CD14-positive monocyte (primary cell): Measurements from ENCODE around the gene TAF4. TPM values are rescaled to one million over a fixed set of nuclear protein-coding genes. Genes with fewer than 3 reads are reported as not detected.

Experiments
- DNase-seq, 3 donors: peaks; one replicate each; pipeline ENCODE4 v3.0.0-alpha.2; 2011 to 2022
- H2AFZ ChIP-seq: 2 replicates; pipeline ENCODE4 v1.6.0; 2012; ENCODE audit warnings: mild to moderate bottlenecking, low read depth, low read length, inconsistent platforms; ENCODE audit not compliant: insufficient read depth, poor library complexity, severe bottlenecking
- H3K27ac ChIP-seq, 2 donors: 1 replicate in 1 of 2; 2 replicates in 1 of 2; pipeline ENCODE4 v1.5.1; 2012 to 2013; ENCODE audit warnings: low read length in 2 of 2, control low read depth in 1 of 2, inconsistent platforms in 1 of 2, low read depth in 1 of 2, mild to moderate bottlenecking in 1 of 2
- H3K27me3 ChIP-seq, 2 donors: one replicate each; pipeline versions ENCODE4 v1.6.0 to v1.6.1; 2011 to 2013; ENCODE audit warnings: low read length in 2 of 2; ENCODE audit not compliant: control insufficient read depth in 2 of 2, insufficient read depth in 2 of 2
- H3K36me3 ChIP-seq, 2 donors: replicated peaks in 1 of 2; 1 replicate in 1 of 2; 2 replicates in 1 of 2; pipeline versions ENCODE4 v1.5.1 to v1.6.1; 2012 to 2013; ENCODE audit warnings: low read length in 2 of 2, control low read depth in 1 of 2, inconsistent platforms in 1 of 2, mild to moderate bottlenecking in 1 of 2; ENCODE audit not compliant: insufficient read depth in 2 of 2, control insufficient read depth in 1 of 2
- H3K4me1 ChIP-seq, 2 donors: 1 replicate in 1 of 2; 2 replicates in 1 of 2; pipeline versions ENCODE4 v1.5.1 to v1.6.1; 2012 to 2013; ENCODE audit warnings: low read length in 2 of 2, control low read depth in 1 of 2, inconsistent platforms in 1 of 2, mild to moderate bottlenecking in 1 of 2, moderate library complexity in 1 of 2; ENCODE audit not compliant: insufficient read depth in 2 of 2, control insufficient read depth in 1 of 2
- H3K4me2 ChIP-seq: replicated peaks from 2 replicates; pipeline ENCODE3; 2012; ENCODE audit warnings: low read length, moderate library complexity, mild to moderate bottlenecking; ENCODE audit not compliant: poor library complexity, severe bottlenecking; ENCODE audit errors: extremely low read depth
- H3K4me3 ChIP-seq, 3 experiments: fragments of 200-600 bp in 1 of 3; sonication (generic) in 1 of 3; replicated peaks in 1 of 3; 1 replicate in 2 of 3; 2 replicates in 1 of 3; pipeline ENCODE4 v1.5.1; 2011 to 2013; ENCODE audit warnings: low read length in 3 of 3, mild to moderate bottlenecking in 3 of 3, control low read depth in 2 of 3, low read depth in 2 of 3, inconsistent platforms in 1 of 3, moderate library complexity in 1 of 3
- H3K79me2 ChIP-seq: 2 replicates; pipeline ENCODE4 v1.6.0; 2012; ENCODE audit warnings: mild to moderate bottlenecking, control low read depth, inconsistent platforms, low read length, moderate library complexity; ENCODE audit not compliant: insufficient read depth
- H3K9ac ChIP-seq: 2 replicates; pipeline ENCODE4 v1.6.0; 2017; ENCODE audit warnings: low read length, mild to moderate bottlenecking; ENCODE audit not compliant: insufficient read depth, poor library complexity, severe bottlenecking
- H3K9me3 ChIP-seq, 2 donors: replicated peaks in 1 of 2; 1 replicate in 1 of 2; 2 replicates in 1 of 2; pipeline versions ENCODE4 v1.5.1 to v1.6.1; 2012 to 2013; ENCODE audit warnings: low read length in 2 of 2, control low read depth in 1 of 2; ENCODE audit not compliant: control insufficient read depth in 1 of 2, insufficient read depth in 1 of 2
- H4K20me1 ChIP-seq: 2 replicates; pipeline ENCODE4 v1.6.0; 2012; ENCODE audit warnings: mild to moderate bottlenecking, low read length, control low read depth, moderate library complexity; ENCODE audit not compliant: insufficient read depth
- H3K27ac Mint-ChIP-seq, 7 donors: one replicate each; pipeline ENCODE4 v1.8.0; 2020; ENCODE audit warnings: mild to moderate bottlenecking in 7 of 7, mixed read lengths in 7 of 7, moderate library complexity in 6 of 7, inconsistent platforms in 2 of 7
- H3K27me3 Mint-ChIP-seq, 3 donors: one replicate each; pipeline ENCODE4 v1.8.0; 2021 to 2022; ENCODE audit warnings: low read depth in 3 of 3, mild to moderate bottlenecking in 3 of 3, mixed read lengths in 3 of 3, moderate library complexity in 3 of 3, inconsistent platforms in 1 of 3
- H3K36me3 Mint-ChIP-seq, 2 donors: one replicate each; pipeline ENCODE4 v1.8.0; 2020; ENCODE audit warnings: mixed read lengths in 2 of 2, inconsistent platforms in 1 of 2, mild to moderate bottlenecking in 1 of 2
- H3K4me1 Mint-ChIP-seq: one replicate; pipeline ENCODE4 v1.8.0; 2020; ENCODE audit warnings: mild to moderate bottlenecking, mixed read lengths
- H3K4me3 Mint-ChIP-seq, 2 donors: one replicate each; pipeline ENCODE4 v1.8.0; 2020; ENCODE audit warnings: mild to moderate bottlenecking in 2 of 2, mixed read lengths in 2 of 2, moderate library complexity in 1 of 2
- H3K9me3 Mint-ChIP-seq, 7 donors: one replicate each; pipeline ENCODE4 v1.8.0; 2020 to 2022; ENCODE audit warnings: mixed read lengths in 7 of 7, mild to moderate bottlenecking in 6 of 7, moderate library complexity in 6 of 7, inconsistent platforms in 2 of 7
- CTCF ChIP-seq: fragments of 200-600 bp; IDR thresholded peaks from one replicate; pipeline ENCODE4 v1.8.0; 2022; ENCODE audit warnings: antibody characterized with exemption, mild to moderate bottlenecking
- WGBS: methylation state at CpG from one replicate; pipeline ENCODE4 v1.1.5; 2013; ENCODE audit warnings: missing lambda C conversion rate; ENCODE audit not compliant: insufficient coverage; 5-methylcytosine and 5-hydroxymethylcytosine counted together
- intact Hi-C, 2 donors: fragments of 100-400 bp; cut with micrococcal nuclease; formaldehyde crosslinking; loops; one replicate each; pipeline versions ENCODE4 v1.15.0 to v1.15.1; 2023
- polyA plus RNA-seq, 3 donors: library from polyadenylated mRNA; depleted of rRNA in 1 of 3; unstranded in 2 of 3; stranded (reverse) in 1 of 3; fragments of 300-500 nt in 2 of 3; fragments of >200 nt in 1 of 3; fragmentation: Illumina TruSeq in 2 of 3; gene quantifications; 1 replicate in 2 of 3; 2 replicates in 1 of 3; pipeline ENCODE4 v1.2.3, GENCODE V29; 2012 to 2021

TAF4 gene
- polyA plus RNA-seq, 3 donors, result 0.48 to 14.9 (median 0.99) TPM

GRCh38 chr20:61963885-61964674 lies 101.6 kb downstream of the TAF4 start:
- Histone ChIP-seq H3K4me2 (no peak overlapping the region), H3K4me3 (no peak overlapping the region), H4K20me1 (no peaks in the 10 kb centered on the region), H3K9me3 (no peaks in the 10 kb centered on the region), H3K79me2 (no peaks in the 10 kb centered on the region), H3K9ac (no peak overlapping the region), H3K27me3 (peaks cover 2 to 21% of the 10 kb centered on the region in 2 donors), H3K36me3 (no peaks in the 10 kb centered on the region), H2AFZ (no peak overlapping the region), H3K27ac (no peak overlapping the region), H3K4me1 (no peaks in the 10 kb centered on the region)
- no peak overlapping the region for H3K27ac Mint-ChIP-seq
- no peaks in the 10 kb centered on the region for H3K4me1 Mint-ChIP-seq
- no peaks in the 10 kb centered on the region for H3K36me3 Mint-ChIP-seq
- no peak for DNase-seq
- H3K9me3 Mint-ChIP-seq, result peaks cover 0 to 12% (median 3%) of the 10 kb centered on the region in 7 donors
- H3K27me3 Mint-ChIP-seq, result peaks cover 23 to 46% (median 34%) of the 10 kb centered on the region in 3 donors
- intact Hi-C loops, result no loop called here
- H3K4me3 Mint-ChIP-seq, result peak overlapping the region in 1 of 2 donors; percentile 67
- whole genome bisulfite sequencing, result no CpG with 5 or more reads among the region's 8 CpGs
- TF ChIP-seq CTCF, result no peak

GRCh38 chr20:61963149-61963548 lies 102.5 kb downstream of the TAF4 start:
- no peak for TF ChIP-seq CTCF

More at GRCh38 chr20:61963149-61963548, 102.5 kb downstream of the TAF4 start:
- no peak overlapping the region for H3K4me3 ChIP-seq
- no peaks in the 10 kb centered on the region for H3K4me1 ChIP-seq
- H3K27me3 ChIP-seq, result peaks cover 2 to 21% of the 10 kb centered on the region in 2 donors
- no peak for DNase-seq
- Mint-ChIP-seq H3K9me3 (peaks cover 0 to 12% (median 3%) of the 10 kb centered on the region in 7 donors), H3K4me1 (no peaks in the 10 kb centered on the region), H3K27ac (no peak overlapping the region), H3K4me3 (no peak overlapping the region), H3K27me3 (peaks cover 23 to 46% (median 34%) of the 10 kb centered on the region in 3 donors), H3K36me3 (no peaks in the 10 kb centered on the region)
- no peaks in the 10 kb centered on the region for H3K79me2 ChIP-seq
- H4K20me1 ChIP-seq, result no peaks in the 10 kb centered on the region
- intact Hi-C loops, result no loop called here
- 93% methylated on average over 6 of the region's 9 CpGs for WGBS
- H3K9me3 ChIP-seq, result no peaks in the 10 kb centered on the region
- no peak overlapping the region for H2AFZ ChIP-seq
- H3K9ac ChIP-seq, result no peak overlapping the region
- H3K4me2 ChIP-seq, result no peak overlapping the region
- H3K27ac ChIP-seq, result no peak overlapping the region
- H3K36me3 ChIP-seq, result no peaks in the 10 kb centered on the region
